Suprapubic skin (tissue), 3 donors: Measurements from ENCODE around the gene MRPL30.

Source experiments
- POLR2AphosphoS5 ChIP-seq, 3 donors: sonication (generic); formaldehyde crosslinking; IDR thresholded peaks; one replicate each; pipeline ENCODE4 v1.6.1; 2017; ENCODE audit warnings: antibody characterized with exemption in 3 of 3
- TF ChIP-seq, protein P1 (sequence below), 2 donors: fragments of 200-600 bp in 1 of 2; fragments of 450-650 bp in 1 of 2; sonication (generic) in 1 of 2; IDR thresholded peaks; one replicate each; pipeline ENCODE4 v1.5.1; 2016 to 2019; ENCODE audit warnings: antibody characterized with exemption in 2 of 2, mild to moderate bottlenecking in 1 of 2, moderate library complexity in 1 of 2

- no peak for TF ChIP-seq POLR2AphosphoS5 (IDR thresholded peaks at IDR 0.05)
- TF ChIP-seq, protein P1, sequence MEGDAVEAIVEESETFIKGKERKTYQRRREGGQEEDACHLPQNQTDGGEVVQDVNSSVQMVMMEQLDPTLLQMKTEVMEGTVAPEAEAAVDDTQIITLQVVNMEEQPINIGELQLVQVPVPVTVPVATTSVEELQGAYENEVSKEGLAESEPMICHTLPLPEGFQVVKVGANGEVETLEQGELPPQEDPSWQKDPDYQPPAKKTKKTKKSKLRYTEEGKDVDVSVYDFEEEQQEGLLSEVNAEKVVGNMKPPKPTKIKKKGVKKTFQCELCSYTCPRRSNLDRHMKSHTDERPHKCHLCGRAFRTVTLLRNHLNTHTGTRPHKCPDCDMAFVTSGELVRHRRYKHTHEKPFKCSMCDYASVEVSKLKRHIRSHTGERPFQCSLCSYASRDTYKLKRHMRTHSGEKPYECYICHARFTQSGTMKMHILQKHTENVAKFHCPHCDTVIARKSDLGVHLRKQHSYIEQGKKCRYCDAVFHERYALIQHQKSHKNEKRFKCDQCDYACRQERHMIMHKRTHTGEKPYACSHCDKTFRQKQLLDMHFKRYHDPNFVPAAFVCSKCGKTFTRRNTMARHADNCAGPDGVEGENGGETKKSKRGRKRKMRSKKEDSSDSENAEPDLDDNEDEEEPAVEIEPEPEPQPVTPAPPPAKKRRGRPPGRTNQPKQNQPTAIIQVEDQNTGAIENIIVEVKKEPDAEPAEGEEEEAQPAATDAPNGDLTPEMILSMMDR (IDR thresholded peaks at IDR 0.05) = no peak
Observed at GRCh38 chr2:99187011-99187410, 6.0 kb downstream of the MRPL30 start.
